HCEC 1CT (cell line): Measurements from ENCODE around the gene ATP1B2.
"Not testable (repeated sequence)": the region's sequence is repeated elsewhere in the genome, so short reads cannot be mapped to it uniquely, and the experiment has no call there.

Experiments
- DNase-seq: peaks from one replicate; pipeline ENCODE4 v3.0.0-alpha.2; 2017

ATP1B2 gene

DNA sequence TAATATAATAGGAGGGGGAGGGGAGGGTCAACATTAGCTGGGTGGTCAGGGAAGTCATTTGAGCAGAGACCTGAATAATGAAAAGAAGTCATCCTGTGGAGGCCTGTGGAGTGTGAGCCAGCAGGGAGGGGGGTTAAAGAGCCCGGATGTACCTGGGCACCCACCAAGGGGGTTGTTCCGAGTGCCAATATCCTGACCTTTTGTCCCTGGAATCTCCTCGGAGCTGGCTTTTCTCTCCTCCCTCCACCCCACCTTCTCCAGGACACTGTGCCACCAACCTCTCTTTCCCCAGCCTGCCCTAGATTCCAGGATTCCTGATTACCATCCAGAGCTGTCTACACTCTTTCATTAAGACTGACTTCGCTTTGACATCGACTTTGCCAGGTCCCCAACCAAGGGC is 14.6 kb upstream of the ATP1B2 start:
- no peak for DNase-seq

DNA sequence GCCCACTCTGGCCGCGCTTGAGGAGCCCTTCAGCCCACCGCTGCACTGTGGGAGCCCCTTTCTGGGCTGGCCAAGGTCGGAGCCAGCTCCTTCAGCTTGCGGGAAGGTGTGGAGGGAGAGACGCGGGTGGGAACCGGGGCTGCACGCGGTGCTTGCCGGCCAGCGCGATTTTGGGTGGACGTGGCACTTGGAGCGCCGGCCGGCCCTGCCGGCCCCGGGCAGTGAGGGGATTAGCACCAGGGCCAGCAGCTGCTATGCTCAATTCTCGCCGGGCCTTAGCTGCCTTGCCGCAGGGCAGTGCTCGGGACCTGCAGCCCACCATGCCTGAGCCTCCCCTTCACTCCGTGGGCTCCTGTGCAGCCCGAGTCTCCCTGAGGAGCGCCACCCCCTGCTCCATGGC is 9.9 kb upstream of the ATP1B2 start:
- DNase-seq, result no peak

DNA sequence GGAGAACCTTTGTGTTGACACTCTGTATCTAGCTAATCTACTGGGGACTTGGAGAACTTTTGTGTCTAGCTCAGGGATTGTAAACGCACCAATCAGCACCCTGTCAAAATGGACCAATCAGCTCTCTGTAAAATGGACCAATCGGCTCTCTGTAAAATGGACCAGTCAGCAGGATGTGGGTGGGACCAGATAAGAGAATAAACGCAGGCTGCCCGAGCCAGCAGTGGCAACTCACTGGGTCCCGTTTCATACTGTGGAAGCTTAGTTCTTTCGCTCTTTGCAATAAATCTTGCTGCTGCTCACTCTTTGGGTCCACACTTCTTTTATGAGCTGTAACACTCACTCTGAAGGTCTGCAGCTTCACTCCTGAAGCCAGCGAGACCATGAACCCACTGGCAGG is 9.1 kb upstream of the ATP1B2 start:
- DNase-seq, result not testable (repeated sequence)

DNA sequence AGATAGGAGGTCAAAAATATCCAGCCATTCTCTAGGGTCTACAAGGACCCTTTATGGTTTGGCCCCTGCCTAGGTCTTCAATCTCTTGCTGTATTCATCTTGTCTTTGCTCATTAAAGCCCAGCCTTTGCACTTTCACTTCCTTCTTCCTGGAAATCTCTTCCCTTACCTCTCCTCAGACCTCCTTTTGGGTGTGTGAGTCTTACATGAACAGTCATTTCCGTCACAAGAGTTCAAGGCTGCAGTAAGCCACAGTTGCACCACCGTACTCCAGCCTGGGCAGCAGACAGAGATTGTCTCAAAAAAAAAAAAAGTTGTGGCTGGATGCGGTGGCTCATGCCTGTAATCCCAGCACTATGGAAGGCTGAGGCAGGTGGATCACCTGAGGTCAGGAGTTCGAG is 6.0 kb upstream of the ATP1B2 start:
- no peak for DNase-seq

DNA sequence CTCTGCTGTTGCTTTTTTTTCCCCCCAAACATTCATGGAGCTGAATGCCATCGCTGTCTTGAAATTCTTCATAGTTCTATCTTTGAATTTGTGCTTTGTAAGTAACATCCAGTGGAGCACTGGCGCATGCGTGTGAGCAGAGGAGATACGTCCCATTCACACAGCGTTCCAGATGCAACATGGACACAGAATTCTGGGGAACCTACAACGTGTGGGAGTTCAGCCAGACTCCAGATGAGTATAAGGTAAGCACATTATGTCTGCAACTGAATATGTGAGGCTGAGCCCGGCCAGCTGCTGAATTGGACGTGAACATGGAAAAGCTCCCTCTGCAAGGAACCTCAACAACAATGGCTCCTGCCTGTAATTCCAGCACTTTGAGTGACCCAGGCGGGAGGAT is 4.3 kb upstream of the ATP1B2 start:
- DNase-seq, result no peak

DNA sequence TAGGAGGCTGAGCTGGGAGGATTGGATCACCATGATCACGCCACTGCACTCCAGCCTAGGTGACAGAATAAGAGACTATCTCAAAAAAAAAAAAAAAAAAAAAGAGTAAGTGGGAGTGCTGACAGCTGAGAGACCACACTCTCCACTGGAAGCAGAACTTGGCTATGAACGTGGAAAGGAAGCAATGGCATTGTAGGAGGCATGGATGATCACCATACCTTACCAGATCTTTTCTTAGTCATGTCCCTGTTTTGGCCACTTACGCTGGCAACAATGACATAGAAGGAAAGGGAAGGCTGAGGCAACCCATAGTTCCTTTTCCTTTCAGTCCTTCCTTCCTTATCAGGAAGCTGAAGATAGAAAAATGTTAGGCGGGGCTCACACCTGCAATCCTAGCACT is 3.7 kb upstream of the ATP1B2 start:
- no peak for DNase-seq

DNA sequence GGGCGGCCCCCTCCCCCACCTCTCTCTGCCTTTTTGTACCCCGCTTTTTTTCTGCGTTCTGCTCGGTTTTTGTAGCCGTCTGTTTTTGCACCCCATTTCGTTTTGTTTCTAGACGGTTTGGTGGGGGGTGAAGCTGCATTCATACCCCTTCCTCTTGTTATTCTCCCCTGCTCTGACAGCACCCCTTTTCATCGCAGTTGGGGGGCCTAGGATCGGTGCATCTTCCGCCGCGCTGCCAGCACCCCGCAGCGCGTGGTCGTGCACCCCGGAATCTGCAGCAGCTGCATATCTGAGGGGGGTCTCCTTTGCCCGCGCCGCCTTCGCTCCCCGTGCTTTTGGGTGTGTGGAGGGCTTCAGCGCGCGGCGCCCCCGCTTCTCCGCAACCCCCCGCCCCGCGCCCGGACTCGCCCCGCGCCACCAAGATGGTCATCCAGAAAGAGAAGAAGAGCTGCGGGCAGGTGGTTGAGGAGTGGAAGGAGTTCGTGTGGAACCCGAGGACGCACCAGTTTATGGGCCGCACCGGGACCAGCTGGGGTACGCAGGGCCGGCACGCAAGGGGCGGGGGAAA is 455 bp downstream of the ATP1B2 start:
- DNase-seq, result no peak

DNA sequence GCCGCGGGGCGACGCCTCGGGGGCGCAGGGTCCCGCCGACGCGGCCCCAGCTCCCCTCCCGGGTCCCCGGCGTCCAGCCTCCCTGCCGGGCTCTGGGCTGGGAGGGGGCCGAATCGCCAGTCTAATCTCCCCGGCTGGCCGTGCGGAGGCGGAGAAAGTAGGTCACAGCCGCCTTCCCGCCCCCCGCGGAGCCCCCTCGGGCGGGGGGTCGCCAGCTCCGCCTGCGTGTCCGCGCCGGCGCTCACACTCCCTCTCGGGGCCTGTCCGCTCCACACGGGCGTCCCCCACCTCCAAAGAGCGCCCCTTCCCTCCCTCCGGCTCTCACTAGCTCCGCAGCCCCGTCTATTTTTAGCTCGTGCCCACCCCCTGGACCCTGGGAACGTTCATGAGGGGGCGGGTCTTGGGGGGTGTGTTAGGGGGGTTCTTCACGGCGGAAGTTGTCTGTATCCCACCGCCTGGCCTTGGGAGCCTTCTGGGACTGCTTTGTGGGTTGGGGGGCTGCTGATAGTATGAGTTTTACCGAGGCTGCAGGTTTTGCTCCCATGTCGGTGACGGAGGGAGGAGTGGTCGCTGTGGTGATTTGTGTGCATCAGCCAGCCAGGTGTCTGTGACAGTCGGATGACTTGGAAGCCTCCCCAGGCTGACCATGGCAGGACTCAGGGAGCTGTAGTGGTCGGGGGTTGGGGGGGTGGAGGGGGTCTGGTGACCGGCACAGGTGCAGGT is 1.1 kb downstream of the ATP1B2 start:
- no peak for DNase-seq

DNA sequence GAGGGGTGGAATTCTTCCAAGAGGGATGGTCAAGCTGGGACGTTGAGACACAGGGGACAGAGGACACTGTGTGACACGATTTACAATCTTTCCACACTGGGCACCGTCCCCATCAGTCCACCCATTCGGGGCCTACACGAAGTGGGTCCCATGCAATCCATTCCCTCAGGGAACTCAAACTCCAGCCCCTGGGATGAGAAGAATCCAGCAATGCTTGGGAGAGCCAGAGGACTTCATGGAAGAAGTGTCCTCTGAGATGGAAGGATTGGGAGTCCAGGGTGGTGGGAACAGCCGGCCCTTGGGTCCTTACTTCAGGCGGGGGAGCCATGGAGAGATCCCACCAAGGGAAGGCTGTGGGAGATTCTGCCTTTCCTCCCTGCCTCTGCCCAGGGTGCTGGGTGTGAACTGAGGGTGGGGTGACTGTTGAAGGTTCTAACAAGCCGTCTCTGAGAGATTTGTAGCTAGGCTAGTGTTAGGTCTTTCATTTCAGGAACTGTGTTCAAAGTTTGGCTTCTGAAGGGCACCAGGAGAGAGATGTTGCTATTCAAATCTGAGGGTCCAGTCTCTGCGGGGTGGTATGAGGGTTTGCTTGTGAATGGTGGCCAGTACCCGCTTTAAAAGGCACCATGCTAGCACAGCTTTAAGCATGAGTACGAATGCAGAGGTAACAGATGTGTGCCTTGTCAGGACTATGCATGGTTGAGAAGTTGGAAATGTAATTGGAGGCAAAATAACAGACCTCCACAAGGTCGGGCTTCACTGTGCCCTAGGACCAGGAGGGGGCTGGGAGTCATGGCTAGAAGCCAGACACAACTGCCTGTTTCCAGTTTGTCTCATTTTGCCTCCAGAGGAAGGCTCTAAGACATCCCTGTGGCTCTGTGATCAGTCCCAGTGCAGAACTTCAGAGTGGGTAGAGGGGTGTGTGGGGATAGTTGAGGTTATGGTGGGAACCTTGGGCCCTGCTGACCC is 1.9 kb downstream of the ATP1B2 start:
- DNase-seq, result no peak

DNA sequence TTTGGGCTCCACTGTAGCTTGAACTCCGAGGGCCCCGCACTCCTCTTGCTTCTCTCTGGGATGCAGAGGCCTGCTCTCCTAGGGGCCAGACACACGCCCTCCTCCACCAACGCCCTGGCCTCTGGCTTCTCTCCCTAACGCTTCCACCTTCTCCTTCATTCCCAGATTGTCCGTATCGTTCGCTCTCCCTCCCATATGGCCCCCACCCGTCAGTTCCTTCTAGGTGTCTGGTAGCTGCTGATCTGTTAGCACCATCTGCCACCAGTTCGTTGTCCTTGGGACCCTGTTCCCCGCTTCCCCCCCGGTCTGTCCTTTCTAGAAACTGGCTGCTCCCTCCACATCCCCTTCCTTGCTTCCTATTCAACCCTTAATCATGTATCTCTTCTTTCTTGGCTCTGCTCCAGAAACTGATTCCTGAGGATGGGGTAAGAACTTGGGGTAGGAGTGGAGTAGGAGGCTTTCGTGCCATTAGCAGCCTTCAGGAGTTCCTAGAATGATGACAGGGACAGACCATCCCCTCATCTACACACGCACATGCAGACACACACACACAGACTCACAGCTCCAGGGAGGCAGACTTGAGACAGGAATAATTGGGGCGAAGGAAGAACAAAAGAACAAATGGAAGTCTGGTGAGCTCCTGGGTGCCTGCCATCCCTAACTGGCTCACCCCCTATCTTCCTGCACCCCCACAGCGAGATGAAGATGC is 4.3 kb downstream of the ATP1B2 start:
- DNase-seq, result no peak

DNA sequence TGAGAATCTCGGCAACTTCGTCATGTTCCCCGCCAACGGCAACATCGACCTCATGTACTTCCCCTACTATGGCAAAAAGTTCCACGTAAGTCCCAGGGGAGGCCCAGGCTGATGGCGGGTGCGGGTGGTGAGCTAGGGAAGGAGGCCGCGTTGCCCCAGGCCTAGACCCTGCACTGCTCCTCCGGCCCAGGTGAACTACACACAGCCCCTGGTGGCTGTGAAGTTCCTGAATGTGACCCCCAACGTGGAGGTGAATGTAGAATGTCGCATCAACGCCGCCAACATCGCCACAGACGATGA is 4.8 kb downstream of the ATP1B2 start:
- DNase-seq, result no peak

DNA sequence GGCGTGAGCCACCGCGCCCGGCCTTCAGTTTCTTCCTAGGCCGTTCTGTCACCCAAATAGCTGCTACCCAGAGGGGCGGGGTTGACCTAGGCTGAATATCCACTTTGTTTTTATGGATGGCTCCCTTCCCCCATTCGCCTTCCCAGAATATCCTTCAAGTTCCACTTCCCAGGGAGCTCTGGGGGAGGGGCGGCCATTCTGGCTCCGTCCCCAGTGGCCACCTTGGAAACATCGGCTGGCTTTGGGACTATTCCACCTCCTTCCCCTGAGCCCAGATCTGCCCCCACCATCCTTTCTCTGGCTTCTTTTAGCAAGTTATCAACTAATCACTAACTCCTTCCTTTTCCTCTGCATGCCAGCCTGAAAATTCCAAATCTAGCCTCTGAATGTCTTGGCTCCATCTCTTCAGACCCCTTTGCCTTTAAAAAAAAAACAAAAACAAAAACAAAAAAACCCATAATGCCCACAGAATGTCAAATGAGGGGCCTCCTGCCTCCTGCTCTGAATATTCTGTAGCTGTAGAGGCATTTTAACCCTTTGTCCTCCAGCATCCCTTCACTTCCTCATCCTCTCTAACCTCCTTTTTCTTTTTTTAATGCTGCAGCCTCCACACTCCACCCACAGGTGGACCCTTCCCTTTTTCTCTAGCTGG is 6.4 kb downstream of the ATP1B2 start:
- no peak for DNase-seq

DNA sequence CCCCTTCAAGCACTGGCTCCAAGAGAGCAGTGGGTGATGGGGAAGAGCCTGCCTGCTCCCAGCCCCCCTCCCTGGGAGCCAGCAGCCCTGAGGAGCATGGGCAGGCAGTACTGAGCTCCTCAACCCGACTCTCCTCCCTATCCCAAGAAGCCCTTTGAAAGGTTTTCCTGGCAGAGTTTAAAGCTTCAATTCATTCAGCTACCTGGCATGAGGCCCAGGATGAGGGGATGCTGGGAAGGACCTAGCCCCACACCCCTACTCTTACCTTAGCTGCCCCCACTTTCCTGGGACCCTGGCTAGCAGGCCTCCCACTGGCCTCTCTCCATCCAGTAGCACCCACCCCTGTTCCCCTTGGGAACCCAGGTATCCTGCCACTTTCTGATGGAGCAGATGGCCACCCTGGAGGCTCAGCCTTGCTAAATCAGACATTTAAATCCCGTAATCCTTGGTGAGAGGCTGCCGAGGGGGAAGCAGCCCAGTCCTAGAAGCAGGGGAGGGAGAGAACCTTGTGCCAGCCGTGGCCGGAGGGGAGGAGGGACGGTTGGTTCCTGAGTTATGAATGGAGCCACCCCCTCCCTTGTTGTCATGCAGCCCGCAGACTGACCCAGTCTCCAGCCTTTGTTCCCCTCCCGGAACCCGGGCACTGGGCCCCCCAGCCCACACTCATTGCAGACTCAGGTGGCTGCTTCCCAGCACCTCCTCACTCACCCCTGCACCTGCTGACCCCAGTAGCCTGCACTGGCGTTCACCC is 17.1 kb downstream of the ATP1B2 start:
- no peak for DNase-seq

DNA sequence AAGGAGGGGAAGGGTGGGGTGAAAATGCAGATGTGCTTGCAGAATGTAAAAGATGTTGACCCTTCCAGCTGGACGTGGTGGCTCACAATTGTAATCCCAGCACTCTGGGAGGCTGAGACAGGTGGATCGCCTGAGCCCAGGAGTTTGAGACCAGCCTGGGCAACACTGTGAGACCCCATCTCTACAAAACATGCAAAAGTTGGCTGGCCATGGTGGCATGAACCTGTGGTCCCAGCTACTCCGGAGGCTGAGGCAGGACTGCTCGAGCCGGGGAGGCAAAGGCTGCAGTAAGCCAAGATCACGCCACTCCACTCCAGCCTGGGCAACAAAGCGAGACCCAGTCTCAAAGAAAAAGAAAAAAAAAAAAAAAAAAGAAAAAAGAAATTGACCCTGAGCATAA is 17.8 kb downstream of the ATP1B2 start:
- no peak for DNase-seq

DNA sequence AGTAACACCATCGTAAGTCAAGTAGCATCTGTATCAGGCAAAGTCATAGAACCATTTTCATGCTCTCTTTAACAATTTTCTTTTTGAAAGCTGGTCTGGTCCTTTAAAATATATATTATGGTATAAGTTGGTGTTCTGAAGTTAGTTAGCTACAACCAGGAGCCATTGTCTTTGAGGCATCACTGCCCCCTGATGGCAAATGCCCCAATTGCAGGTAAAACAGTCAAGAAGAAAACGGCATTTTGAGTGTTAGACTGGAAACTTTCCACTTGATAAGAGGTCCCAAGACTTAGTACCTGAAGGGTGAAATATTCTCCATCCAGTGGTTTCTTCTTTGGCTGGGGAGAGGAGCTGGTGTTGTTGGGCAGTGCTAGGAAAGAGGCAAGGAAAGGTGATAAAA is 22.5 kb downstream of the ATP1B2 start:
- no peak for DNase-seq

DNA sequence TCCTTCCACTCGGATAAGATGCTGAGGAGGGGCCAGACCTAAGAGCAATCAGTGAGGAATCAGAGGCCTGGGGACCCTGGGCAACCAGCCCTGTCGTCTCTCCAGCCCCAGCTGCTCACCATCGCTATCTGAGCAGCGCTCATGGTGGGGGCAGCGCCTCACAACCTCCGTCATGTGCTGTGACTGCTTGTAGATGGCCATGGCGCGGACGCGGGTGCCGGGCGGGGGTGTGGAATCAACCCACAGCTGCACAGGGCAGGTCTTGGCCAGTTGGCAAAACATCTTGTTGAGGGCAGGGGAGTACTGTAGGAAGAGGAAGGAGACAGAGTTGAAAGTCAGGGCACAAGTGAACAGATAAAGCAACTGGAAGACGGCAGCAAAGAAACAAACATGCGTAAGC is 24.2 kb downstream of the ATP1B2 start:
- no peak for DNase-seq

DNA sequence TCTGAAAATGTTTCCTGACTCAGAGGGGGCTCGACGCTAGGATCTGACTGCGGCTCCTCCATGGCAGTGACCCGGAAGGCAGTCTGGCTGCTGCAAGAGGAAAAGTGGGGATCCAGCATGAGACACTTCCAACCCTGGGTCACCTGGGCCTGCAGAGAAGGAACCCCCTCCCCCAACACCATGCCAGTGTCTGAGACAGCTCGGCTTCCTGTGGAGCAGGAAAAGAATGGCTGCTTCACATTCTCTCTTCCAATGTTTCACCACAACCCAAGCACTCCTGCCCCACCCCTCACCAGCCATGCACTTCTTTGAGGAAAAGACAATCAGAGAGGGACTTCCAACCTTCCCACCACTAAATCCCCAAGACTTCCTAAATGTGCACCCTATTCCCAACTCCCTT is 25.8 kb downstream of the ATP1B2 start:
- no peak for DNase-seq

DNA sequence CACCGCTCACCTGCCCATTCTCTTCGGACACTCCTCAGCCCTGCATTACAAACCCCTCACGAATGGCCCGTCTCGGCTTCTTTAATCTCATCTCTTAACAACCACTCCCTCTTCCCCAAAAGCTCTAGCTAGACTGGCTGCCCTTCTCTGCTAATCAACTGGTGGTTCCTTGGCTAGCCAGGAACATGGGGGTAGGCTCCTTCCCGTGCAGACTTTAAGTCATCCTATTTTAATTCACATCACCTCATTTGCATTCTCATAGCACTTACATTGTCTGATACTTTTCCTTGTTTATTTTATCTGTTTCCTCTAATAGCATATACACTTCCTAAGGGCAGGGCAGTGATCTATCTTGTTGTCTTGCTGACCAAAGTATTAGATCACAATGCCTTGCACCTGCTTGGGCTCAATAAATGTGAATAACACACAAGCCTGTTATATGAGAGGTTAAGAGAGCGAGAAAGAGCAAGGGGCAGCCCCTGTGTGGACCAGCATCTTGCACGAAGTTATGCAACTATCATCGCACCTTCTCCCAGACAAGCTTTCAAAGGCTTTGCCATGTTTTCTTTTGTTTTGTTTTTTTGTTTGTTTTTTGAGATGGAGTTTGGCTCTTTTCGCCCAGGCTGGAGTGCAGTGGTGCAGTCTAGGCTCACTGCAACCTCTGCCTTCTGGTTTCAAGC is 26.8 kb downstream of the ATP1B2 start:
- no peak for DNase-seq

DNA sequence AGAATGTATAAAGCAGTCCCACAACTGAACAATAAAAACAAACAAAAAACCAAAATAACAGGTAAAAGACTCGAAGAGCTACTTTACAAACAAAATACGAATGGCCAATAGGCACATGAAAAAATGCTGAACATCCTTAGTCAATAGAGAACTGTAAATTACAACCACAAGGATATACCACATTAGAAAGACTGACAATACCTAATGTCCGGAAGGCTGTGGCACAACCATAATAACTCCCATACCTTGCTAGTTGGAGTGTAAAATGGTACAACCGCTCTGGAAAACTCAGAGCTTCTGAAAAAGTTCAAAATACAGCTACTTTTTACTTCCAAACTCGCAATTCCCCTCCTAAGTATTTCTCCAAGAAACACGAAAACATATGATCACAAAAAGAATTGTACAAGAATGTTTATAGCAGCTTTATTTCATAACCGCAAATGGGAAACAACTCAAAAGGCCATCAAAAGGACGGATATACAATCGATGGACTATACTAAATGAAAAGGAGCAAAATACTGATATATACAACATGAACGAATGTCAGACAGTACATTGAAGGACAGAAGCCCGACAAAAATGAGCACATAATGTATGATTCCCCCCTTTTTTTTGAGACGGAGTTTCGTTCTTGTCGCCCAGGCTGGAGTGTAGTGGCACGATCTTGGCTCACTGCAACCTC is 34.3 kb downstream of the ATP1B2 start:
- no peak for DNase-seq

DNA sequence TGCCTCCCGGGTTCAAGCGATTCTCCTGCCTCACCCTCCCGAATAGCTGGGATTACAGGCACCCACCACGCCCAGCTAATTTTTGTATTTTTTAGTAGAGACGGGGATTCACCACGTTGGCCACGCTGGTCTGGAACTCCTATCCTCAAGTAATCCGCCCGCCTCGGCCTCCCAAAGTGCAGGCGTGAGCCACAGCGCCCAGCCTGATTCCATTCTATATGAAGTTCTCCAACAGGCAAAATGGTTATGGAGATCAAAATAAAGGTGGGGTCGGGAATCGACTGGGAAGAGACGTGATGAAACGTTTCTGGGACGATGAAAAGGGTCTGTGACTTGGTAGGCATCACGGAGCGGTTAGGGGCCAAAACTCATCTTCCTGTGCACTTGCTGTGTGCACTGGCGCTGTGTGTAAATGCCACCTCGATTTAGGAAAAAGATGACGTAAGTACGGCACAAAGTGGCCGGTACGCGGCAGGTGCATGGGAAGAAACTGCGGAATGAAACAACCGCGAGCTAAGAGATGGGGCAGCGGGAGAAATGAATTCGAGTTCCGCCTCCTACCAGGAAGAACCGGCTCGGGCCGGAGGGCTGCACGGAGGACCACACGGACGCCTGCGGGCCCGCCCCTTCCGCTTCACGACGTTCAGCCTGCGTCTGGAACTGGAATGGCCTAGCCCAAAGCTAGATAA is 35.0 kb downstream of the ATP1B2 start:
- DNase-seq, result peak; percentile 90
